Osteocyte (in vitro differentiated cells): ENCODE measurements around the gene WIZ. TPM values are rescaled to one million over a fixed set of nuclear protein-coding genes. Genes with fewer than 3 reads are reported as not detected.

Experiments used
- DNase-seq: peaks from one replicate; pipeline ENCODE4 v3.0.0; 2021; ENCODE audit warnings: mixed read lengths; ENCODE audit not compliant: unreplicated experiment; ENCODE audit errors: extremely low spot score
- H3K27ac Mint-ChIP-seq: one replicate; pipeline ENCODE4 v1.8.0; 2021; ENCODE audit warnings: mild to moderate bottlenecking, mixed read lengths; ENCODE audit not compliant: unreplicated experiment
- H3K27me3 Mint-ChIP-seq: one replicate; pipeline ENCODE4 v1.8.0; 2021; ENCODE audit warnings: mixed read lengths; ENCODE audit not compliant: unreplicated experiment
- H3K36me3 Mint-ChIP-seq: one replicate; pipeline ENCODE4 v1.8.0; 2021; ENCODE audit warnings: mixed read lengths; ENCODE audit not compliant: unreplicated experiment
- H3K4me1 Mint-ChIP-seq: one replicate; pipeline ENCODE4 v1.8.0; 2021; ENCODE audit warnings: mixed read lengths; ENCODE audit not compliant: unreplicated experiment
- H3K4me3 Mint-ChIP-seq: one replicate; pipeline ENCODE4 v1.8.0; 2021; ENCODE audit warnings: mild to moderate bottlenecking, moderate library complexity, mixed read lengths; ENCODE audit not compliant: unreplicated experiment
- H3K9me3 Mint-ChIP-seq: one replicate; pipeline ENCODE4 v1.8.0; 2021; ENCODE audit warnings: mixed read lengths; ENCODE audit not compliant: unreplicated experiment
- total RNA-seq: library from RNA; stranded (reverse); gene quantifications from 2 replicates; pipeline ENCODE4 v1.2.1, GENCODE V29; 2021
- TF ChIP-seq, protein P1 (sequence below): fragments of 200-600 bp; sonication (generic); IDR thresholded peaks from 2 replicates; pipeline ENCODE4 v1.5.0; 2021; ENCODE audit warnings: antibody characterized with exemption, mild to moderate bottlenecking, moderate library complexity

Gene WIZ
- total RNA-seq, 1 donor from 2014 or later: 55.0 TPM

- TF ChIP-seq, protein P1, sequence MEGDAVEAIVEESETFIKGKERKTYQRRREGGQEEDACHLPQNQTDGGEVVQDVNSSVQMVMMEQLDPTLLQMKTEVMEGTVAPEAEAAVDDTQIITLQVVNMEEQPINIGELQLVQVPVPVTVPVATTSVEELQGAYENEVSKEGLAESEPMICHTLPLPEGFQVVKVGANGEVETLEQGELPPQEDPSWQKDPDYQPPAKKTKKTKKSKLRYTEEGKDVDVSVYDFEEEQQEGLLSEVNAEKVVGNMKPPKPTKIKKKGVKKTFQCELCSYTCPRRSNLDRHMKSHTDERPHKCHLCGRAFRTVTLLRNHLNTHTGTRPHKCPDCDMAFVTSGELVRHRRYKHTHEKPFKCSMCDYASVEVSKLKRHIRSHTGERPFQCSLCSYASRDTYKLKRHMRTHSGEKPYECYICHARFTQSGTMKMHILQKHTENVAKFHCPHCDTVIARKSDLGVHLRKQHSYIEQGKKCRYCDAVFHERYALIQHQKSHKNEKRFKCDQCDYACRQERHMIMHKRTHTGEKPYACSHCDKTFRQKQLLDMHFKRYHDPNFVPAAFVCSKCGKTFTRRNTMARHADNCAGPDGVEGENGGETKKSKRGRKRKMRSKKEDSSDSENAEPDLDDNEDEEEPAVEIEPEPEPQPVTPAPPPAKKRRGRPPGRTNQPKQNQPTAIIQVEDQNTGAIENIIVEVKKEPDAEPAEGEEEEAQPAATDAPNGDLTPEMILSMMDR: no peak
- peaks cover 8% of the 10 kb centered on the region for H3K4me1 Mint-ChIP-seq
- H3K36me3 Mint-ChIP-seq: no peaks in the 10 kb centered on the region
- no peaks in the 10 kb centered on the region for H3K9me3 Mint-ChIP-seq
- DNase-seq: no peak
- no peak overlapping the region for H3K27ac Mint-ChIP-seq
- no peaks in the 10 kb centered on the region for H3K27me3 Mint-ChIP-seq
- no peak overlapping the region for H3K4me3 Mint-ChIP-seq
Observed at GRCh38 chr19:15437355-15438123, 12.2 kb downstream of the WIZ start.

DNA sequence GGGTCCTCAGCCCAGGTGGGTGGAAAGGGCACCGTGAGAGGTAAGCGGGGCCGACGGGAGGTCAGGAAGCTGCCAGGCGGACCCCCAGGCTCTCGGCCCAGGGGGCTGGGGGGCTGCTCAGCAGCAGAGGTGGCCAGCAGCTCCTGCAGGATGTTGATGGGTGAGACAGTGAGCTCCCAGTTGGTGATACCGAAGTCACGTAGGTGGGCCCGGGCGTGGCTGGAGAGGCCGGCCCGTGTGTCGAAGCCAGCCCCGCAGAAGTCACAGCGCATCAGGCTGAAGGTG lies 13.0 kb downstream of the WIZ start:
- no peak for DNase-seq
- Mint-ChIP-seq H3K27ac (no peak overlapping the region), H3K4me3 (no peak overlapping the region), H3K27me3 (no peaks in the 10 kb centered on the region), H3K36me3 (no peaks in the 10 kb centered on the region), H3K9me3 (no peaks in the 10 kb centered on the region), H3K4me1 (peaks cover 10% of the 10 kb centered on the region)
- TF ChIP-seq, protein P1: no peak

DNA sequence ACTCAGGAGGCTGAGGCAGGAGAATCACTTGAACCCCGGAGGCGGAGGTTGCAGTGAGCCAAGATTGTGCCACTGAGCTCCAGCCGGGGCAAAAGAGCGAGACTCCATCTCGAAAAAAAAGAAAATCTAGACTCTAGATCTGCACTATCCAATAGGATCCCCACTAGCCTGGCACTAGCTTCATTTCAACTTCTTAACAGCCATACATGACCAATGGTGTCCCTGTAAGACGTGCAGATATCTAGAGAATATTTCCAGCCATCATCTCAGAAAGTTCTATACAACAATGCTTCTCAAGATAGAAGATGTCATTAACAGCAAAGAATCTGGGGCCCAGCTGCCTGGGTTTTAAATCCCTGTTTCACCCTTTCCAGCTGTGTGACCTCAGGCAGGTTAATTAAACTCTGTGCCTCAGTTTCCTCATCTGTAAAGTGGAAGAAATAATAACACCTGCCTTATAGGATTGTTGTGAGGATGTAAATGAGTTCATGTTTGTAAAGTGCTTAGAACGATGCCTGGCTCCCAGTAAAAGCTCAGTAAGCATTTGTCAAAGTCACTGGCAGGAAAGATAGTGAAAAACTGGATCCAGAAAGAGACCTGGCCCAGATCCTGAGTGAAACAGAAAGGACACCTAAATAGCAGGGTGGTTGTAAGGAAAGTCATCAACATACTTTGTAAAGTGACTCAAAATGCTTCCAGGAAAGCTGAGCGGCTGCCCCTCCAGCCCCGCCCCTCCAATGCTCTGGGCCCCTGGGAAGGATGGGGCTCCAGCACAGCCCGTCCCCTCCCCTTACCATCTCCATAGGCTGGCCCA lies 13.5 kb downstream of the WIZ start:
- DNase-seq: no peak
- TF ChIP-seq, protein P1: no peak

GRCh38 chr19:15433519-15434069 lies 16.2 kb downstream of the WIZ start:
- Mint-ChIP-seq H3K4me3 (peak overlapping the region; percentile 97), H3K9me3 (no peaks in the 10 kb centered on the region), H3K4me1 (peaks cover 26% of the 10 kb centered on the region), H3K36me3 (peaks cover 2% of the 10 kb centered on the region), H3K27me3 (no peaks in the 10 kb centered on the region), H3K27ac (peak overlapping the region; percentile 95)
- DNase-seq: no peak
- TF ChIP-seq, protein P1: no peak

More for the DNA sequence above, 13.5 kb downstream of the WIZ start:
- Mint-ChIP-seq H3K36me3 (no peaks in the 10 kb centered on the region), H3K27ac (no peak overlapping the region), H3K4me1 (peaks cover 16% of the 10 kb centered on the region), H3K27me3 (no peaks in the 10 kb centered on the region), H3K4me3 (no peak overlapping the region), H3K9me3 (no peaks in the 10 kb centered on the region)
